ENCODE data around the gene LNP1. TPM values are rescaled to one million over a fixed set of nuclear protein-coding genes. Genes with fewer than 3 reads are reported as not detected.

LNP1 gene
- total RNA-seq, 4 donors from 2014 or later: 0.27 to 2.2 (median 0.40) TPM; not detected in 1

DNA sequence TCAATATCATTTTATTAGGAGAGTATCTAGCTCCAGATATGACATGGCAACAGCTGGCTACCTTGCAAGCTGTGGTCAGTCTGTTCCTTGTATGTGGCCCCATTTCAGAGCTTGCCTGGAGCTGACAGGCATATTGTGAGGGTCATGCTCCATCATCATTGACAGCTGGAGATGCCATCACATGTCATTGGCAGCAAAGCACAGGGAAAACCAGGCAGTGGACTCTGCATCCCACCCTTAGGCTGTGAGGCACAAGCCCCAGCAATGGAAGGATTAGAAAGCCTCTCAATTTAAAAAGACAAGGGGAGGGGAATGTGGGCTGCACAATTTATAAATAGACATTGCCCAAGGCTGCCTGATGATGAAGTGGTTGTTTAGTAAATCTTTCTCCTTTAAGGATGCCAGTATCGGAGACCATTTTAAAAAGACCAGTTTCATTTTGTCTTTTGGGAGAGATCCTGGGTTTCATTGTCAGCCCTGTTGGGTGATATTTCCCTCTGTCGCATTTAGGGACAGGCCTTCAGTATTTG lies 27.9 kb downstream of the LNP1 start:
- Histone ChIP-seq H3K36me3 (no peaks in the 10 kb centered on the region), H3K4me1 (peaks cover 0 to 5% (median 1%) of the 10 kb centered on the region in 4 donors), H3K27me3 (no peaks in the 10 kb centered on the region), H3K4me3 (no peak overlapping the region), H3K9me3 (no peaks in the 10 kb centered on the region), H3K27ac (no peak overlapping the region)
- in situ Hi-C loops (cut with MboI; ENCODE audit: low pct_ligation_motif_present in 1 of 4, low pct_unique_long_range_greater_than_20kb in 1 of 4, low sequenced_read_pairs in 3 of 4): no loop called here
- TF ChIP-seq POLR2A (IDR thresholded peaks at IDR 0.05) (no peak), EP300 (IDR thresholded peaks at IDR 0.05; ENCODE audit: low read depth) (no peak), POLR2AphosphoS5 (IDR thresholded peaks at IDR 0.05) (no peak)
- TF ChIP-seq, protein P1, sequence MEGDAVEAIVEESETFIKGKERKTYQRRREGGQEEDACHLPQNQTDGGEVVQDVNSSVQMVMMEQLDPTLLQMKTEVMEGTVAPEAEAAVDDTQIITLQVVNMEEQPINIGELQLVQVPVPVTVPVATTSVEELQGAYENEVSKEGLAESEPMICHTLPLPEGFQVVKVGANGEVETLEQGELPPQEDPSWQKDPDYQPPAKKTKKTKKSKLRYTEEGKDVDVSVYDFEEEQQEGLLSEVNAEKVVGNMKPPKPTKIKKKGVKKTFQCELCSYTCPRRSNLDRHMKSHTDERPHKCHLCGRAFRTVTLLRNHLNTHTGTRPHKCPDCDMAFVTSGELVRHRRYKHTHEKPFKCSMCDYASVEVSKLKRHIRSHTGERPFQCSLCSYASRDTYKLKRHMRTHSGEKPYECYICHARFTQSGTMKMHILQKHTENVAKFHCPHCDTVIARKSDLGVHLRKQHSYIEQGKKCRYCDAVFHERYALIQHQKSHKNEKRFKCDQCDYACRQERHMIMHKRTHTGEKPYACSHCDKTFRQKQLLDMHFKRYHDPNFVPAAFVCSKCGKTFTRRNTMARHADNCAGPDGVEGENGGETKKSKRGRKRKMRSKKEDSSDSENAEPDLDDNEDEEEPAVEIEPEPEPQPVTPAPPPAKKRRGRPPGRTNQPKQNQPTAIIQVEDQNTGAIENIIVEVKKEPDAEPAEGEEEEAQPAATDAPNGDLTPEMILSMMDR (IDR thresholded peaks at IDR 0.05): no peak
- intact Hi-C loops (cut with DNase I; ENCODE audit: low total_unique reads): no loop called here
- WGBS, 2 donors (ENCODE audit: low coverage in 1 of 2): 89 to 100% methylated on average over 2 of the region's 2 CpGs
- no peak for DNase-seq

DNA sequence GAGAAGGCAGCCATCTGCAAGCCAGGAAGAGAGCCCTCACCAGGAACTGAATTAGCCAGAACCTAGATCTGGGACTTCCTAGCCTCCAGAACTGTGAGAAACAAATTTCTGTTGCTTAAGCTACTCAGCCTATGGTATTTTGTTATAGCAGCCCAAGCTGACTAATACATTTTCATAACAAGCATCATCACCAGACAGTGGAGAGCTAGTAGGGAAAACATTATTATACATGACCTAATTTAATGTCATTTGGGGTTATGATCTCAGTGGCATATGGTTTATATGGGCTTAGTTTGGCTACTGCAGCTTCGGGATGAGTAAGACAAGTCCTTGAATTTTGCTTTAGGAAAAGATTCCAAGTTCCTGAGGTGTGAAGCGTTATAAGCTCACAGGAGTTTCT lies 35.6 kb downstream of the LNP1 start:
- Histone ChIP-seq H3K27me3 (no peaks in the 10 kb centered on the region), H3K36me3 (no peaks in the 10 kb centered on the region), H3K9me3 (no peaks in the 10 kb centered on the region), H3K27ac (no peak overlapping the region), H3K4me1 (no peaks in the 10 kb centered on the region), H3K4me3 (no peak overlapping the region)
- in situ Hi-C loops (cut with MboI; ENCODE audit: low pct_ligation_motif_present in 1 of 4, low pct_unique_long_range_greater_than_20kb in 1 of 4, low sequenced_read_pairs in 3 of 4): no loop called here
- intact Hi-C loops (cut with DNase I; ENCODE audit: low total_unique reads): no loop called here
- no peak for DNase-seq
- 90 to 92% methylated on average over 2 of the region's 2 CpGs for WGBS, 2 donors (ENCODE audit: low coverage in 1 of 2)
- TF ChIP-seq POLR2AphosphoS5 (IDR thresholded peaks at IDR 0.05): no peak
- TF ChIP-seq, protein P1 (IDR thresholded peaks at IDR 0.05): no peak
- TF ChIP-seq EP300 (IDR thresholded peaks at IDR 0.05; ENCODE audit: low read depth): no peak
- TF ChIP-seq POLR2A (IDR thresholded peaks at IDR 0.05): no peak

DNA sequence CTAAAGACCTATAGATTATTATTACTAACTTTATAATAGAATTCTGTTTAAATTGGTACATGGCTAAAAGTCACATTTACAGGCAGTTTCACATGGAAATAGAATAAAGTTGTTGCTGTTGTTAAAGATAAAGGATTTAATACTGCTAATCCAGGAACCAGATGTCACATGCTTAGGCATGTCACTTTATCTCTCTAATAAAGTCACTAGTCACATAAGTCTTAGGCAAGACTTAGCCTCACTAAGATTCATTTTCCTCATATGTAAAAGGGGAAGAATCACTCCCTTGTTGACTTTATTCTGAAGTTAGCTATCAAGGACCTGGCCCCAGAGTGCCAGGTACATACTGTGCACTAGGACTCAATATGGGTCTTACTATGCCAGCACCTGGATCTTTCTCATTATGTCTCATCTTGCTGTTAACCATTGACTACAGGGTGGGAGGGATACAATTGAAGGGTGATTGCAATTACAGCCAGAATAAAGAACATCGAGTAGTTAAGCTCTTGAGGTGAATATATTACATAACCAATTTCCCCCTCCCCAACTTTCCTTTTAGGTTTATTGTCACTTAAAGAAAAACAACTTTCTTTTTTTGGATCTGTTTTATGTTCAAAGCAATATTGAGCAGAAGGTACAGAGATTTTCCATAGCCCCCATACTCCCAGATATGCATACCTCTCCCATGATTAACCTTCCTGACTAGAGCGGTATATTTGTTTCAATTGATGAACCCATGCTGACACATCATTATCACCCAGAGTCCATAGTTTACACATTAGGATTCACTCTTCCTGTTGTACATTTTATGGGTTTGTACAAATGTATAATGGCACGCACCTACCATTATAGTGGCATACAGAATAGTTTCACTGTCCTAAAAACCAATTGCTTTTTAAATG lies 36.6 kb downstream of the LNP1 start:
- Histone ChIP-seq H3K36me3 (no peaks in the 10 kb centered on the region), H3K4me1 (no peaks in the 10 kb centered on the region), H3K27me3 (no peaks in the 10 kb centered on the region), H3K9me3 (no peaks in the 10 kb centered on the region), H3K27ac (no peak overlapping the region), H3K4me3 (no peak overlapping the region)
- TF ChIP-seq POLR2A (IDR thresholded peaks at IDR 0.05): no peak
- TF ChIP-seq, protein P1 (IDR thresholded peaks at IDR 0.05): no peak
- no peak for TF ChIP-seq POLR2AphosphoS5 (IDR thresholded peaks at IDR 0.05)
- no peak for TF ChIP-seq EP300 (IDR thresholded peaks at IDR 0.05; ENCODE audit: low read depth)
- DNase-seq: no peak
- intact Hi-C loops (cut with DNase I; ENCODE audit: low total_unique reads) (no loop called here), in situ Hi-C loops (cut with MboI; ENCODE audit: low pct_ligation_motif_present in 1 of 4, low pct_unique_long_range_greater_than_20kb in 1 of 4, low sequenced_read_pairs in 3 of 4) (no loop called here)
- 74 to 84% methylated on average over 3 of the region's 3 CpGs for WGBS, 2 donors (ENCODE audit: low coverage in 1 of 2)

DNA sequence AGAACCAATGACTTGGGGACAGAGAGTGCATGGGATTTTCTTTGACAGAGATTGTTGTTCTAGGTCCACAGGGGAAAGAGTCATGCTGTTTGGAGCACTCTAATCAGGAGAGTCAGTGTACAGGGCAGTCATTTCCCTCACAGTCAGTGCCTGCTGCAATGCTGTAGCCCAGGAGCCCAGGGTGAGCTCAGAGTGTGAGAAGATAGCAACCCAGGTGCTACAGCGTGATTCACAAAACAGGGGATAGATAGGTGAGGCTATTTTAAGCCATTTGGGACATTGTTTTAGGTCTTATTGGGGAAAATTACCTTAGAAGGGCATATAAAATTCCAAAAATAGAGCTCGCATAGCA lies 37.3 kb downstream of the LNP1 start:
- TF ChIP-seq EP300 (IDR thresholded peaks at IDR 0.05; ENCODE audit: low read depth): no peak
- H3K27ac ChIP-seq: no peak overlapping the region
- H3K4me3 ChIP-seq: no peak overlapping the region
- H3K27me3 ChIP-seq: no peaks in the 10 kb centered on the region
- no peaks in the 10 kb centered on the region for H3K4me1 ChIP-seq
- H3K9me3 ChIP-seq: no peaks in the 10 kb centered on the region
- DNase-seq: no peak
- in situ Hi-C loops (cut with MboI; ENCODE audit: low pct_ligation_motif_present in 1 of 4, low pct_unique_long_range_greater_than_20kb in 1 of 4, low sequenced_read_pairs in 3 of 4): no loop called here
- 75 to 83% methylated on average over 1 to 2 of the region's 2 CpGs for WGBS, 2 donors (ENCODE audit: low coverage in 1 of 2)
- intact Hi-C loops (cut with DNase I; ENCODE audit: low total_unique reads): no loop called here
- no peaks in the 10 kb centered on the region for H3K36me3 ChIP-seq
